SH-SY5Y (cell line): Measurements from ENCODE around the gene PPT2.

ENCODE experiments used
- GATA2 ChIP-seq: IDR thresholded peaks from 2 replicates; pipeline ENCODE4 v1.6.1; 2011; ENCODE audit warnings: mild to moderate bottlenecking, low read depth, low read length
- GATA3 ChIP-seq: IDR thresholded peaks from 2 replicates; pipeline ENCODE4 v1.6.1; 2011; ENCODE audit warnings: low read depth, mild to moderate bottlenecking, low read length, moderate library complexity

PPT2 gene

DNA sequence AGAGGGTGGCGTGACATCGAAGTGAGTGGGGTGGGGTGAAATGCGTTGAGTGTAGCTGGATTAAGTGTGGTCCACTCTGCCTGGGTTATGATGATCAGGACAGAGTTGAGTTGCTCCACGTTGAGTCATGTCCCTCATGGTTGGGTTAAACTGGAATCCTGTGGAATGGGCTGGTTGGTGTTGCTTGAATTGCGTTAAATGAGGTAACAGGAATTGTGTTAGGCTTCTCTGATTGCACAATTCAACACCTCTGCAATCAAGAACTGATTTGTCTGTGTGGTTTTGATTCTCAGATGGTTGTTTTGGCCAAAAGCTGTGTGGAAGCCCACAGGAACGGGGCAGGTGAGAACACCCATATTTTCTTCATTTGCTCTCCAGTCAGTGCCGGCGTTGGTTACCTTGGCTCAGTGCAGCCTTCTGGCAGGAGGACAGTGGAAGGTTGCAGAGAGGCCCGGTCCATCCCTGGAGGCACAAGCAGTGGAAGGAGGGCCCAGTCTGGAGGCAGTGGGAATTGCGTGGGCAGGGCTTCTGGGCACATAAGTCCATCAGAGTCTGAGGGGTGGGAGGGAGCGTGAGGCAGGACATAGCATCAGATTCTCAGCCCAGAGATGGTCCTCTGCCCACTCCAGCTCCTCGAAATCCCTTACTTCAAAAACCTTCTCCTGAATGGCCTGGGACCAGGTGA, 58.3 kb downstream of the PPT2 start:
- no peak for TF ChIP-seq GATA3
- no peak for TF ChIP-seq GATA2
